Heart left ventricle (tissue), 16 donors: ENCODE measurements around the gene ZBTB21. TPM values are rescaled to one million over a fixed set of nuclear protein-coding genes. Genes with fewer than 3 reads are reported as not detected.

ENCODE experiments used
- ATAC-seq, 4 donors: fragments of 200-7000 bp; cut with Tn5 transposase; one replicate each; pipeline ENCODE4 v1.9.1; 2020 to 2022; ENCODE audit warnings: moderate library complexity in 4 of 4, mild to moderate bottlenecking in 3 of 4, moderate number of reproducible peaks in 1 of 4
- DNase-seq, 5 donors: peaks; one replicate each; pipeline ENCODE4 v3.0.0-alpha.2; 2020
- H3K27ac ChIP-seq, 12 donors: fragments of 200-600 bp; sonication (generic) in 4 of 12; one replicate each; pipeline versions ENCODE4 v1.5.0 to v1.8.0; 2016 to 2022; ENCODE audit warnings: mild to moderate bottlenecking in 2 of 12
- H3K27me3 ChIP-seq, 9 donors: fragments of 200-600 bp; sonication (generic) in 2 of 9; one replicate each; pipeline versions ENCODE4 v1.5.1 to v1.8.0; 2016 to 2022; ENCODE audit warnings: mild to moderate bottlenecking in 3 of 9
- H3K36me3 ChIP-seq, 9 donors: fragments of 200-600 bp; sonication (generic) in 2 of 9; one replicate each; pipeline versions ENCODE4 v1.5.0 to v1.8.0; 2018 to 2022; ENCODE audit warnings: mild to moderate bottlenecking in 2 of 9
- H3K4me1 ChIP-seq, 12 donors: fragments of 200-600 bp; sonication (generic) in 4 of 12; one replicate each; pipeline versions ENCODE4 v1.5.0 to v1.8.0; 2016 to 2022; ENCODE audit warnings: mild to moderate bottlenecking in 3 of 12
- H3K4me3 ChIP-seq, 12 donors: fragments of 200-600 bp; sonication (generic) in 4 of 12; one replicate each; pipeline versions ENCODE4 v1.5.0 to v1.8.0; 2017 to 2022; ENCODE audit warnings: mild to moderate bottlenecking in 9 of 12, moderate library complexity in 4 of 12
- H3K9me3 ChIP-seq, 12 donors: fragments of 200-600 bp; sonication (generic) in 4 of 12; one replicate each; pipeline versions ENCODE4 v1.5.0 to v1.8.0; 2016 to 2022; ENCODE audit warnings: mild to moderate bottlenecking in 1 of 12
- CTCF ChIP-seq, 12 donors: fragments of 200-600 bp; sonication (generic) in 4 of 12; IDR thresholded peaks; one replicate each; pipeline versions ENCODE4 v1.5.0 to v1.8.0; 2018 to 2022; ENCODE audit warnings: antibody characterized with exemption in 12 of 12, mild to moderate bottlenecking in 5 of 12
- POLR2A ChIP-seq, 2 donors: fragments of 450-650 bp; IDR thresholded peaks; one replicate each; pipeline ENCODE4 v1.6.1; 2017; ENCODE audit warnings: antibody characterized with exemption in 2 of 2, mild to moderate bottlenecking in 2 of 2, moderate library complexity in 2 of 2
- WGBS, 4 donors: extraction: QIAGEN DNeasy Blood & Tissue Kit in 2 of 4; methylation state at CpG; one replicate each; pipeline versions ENCODE4 v1.1.5 to v1.1.7; 2013 to 2018; 5-methylcytosine and 5-hydroxymethylcytosine counted together
- intact Hi-C, 10 donors: fragments of 100-400 bp; cut with DNase I; formaldehyde crosslinking; loops; one replicate each; pipeline versions ENCODE4 v1.11.1 to v1.14.2; 2022
- polyA plus RNA-seq, 2 donors: library from polyadenylated mRNA; stranded (reverse); fragments of 200-250 nt; gene quantifications; one replicate each; pipeline ENCODE4 v1.2.3, GENCODE V29; 2013
- total RNA-seq, 9 donors: library from RNA; depleted of rRNA in 2 of 9; stranded (reverse); fragments of >200 nt in 2 of 9; fragmentation: NEBNext Ultra II Directional in 3 of 9; extraction: Animal tissue kit (Norgen Biotek cat#: 25700) in 3 of 9; gene quantifications; one replicate each; pipeline versions ENCODE4 v1.1.0 to v1.2.4, GENCODE V29; 2016 to 2023
- donor health status: ischemic (EF 13 %, LVEDD 7.1; RV severe dilation, severe dysfunction).
- donor health status: healthy with polysubstance abuse.
- donor health status: DM: no; HTN: yes; CAD: no.
- donor health status: DM: no; HTN: no; CAD: no.
- donor health status: ischemic (EF 25% LVEDD 6.9; RV normal size, moderate dysfunction).
- donor health status: ischemic (EF 25% LVEDD 5.7; RV mildly dilated, moderate dysfunction).
- donor health status: healthy.
- donor health status: DM: yes; HTN: yes; CAD: no.
- donor health status: ischemic (EF 35%, LVEDD 5.7; RV mildly dilated, moderate dysfunction).
- donor health status: nonischemic (EF 11% LVEDD 7.7; RV severe dilation, severe dysfunction).
- donor health status: DM: yes; HTN: yes; CAD: no.
- donor health status: PGD.
- donor health status: ischemic (EF 29% LVEDD 5.4; RV normal size, mild dysfunction).
- donor health status: nonischemic (EF 23%, LVEDD 6.1; RV moderate dilation, normal function).

The ZBTB21 gene
- total and polyA plus RNA-seq, 11 donors: 1.2 to 10.2 (median 6.1) TPM

- no peak overlapping the region for H3K27ac ChIP-seq
- TF ChIP-seq CTCF (IDR thresholded peaks at IDR 0.05) (no peak), POLR2A (IDR thresholded peaks at IDR 0.05) (no peak)
- intact Hi-C loops: no loop called here
- H3K4me3 ChIP-seq: no peak overlapping the region
- H3K27me3 ChIP-seq: no peaks in the 10 kb centered on the region
- no peaks in the 10 kb centered on the region for H3K36me3 ChIP-seq
- DNase-seq: no peak
- no peak for ATAC-seq
- H3K9me3 ChIP-seq: no peaks in the 10 kb centered on the region
- 91 to 97% (median 93%) methylated on average over 10 of the region's 10 CpGs for WGBS, 4 donors
- H3K4me1 ChIP-seq: peaks cover 0 to 18% (median 2%) of the 10 kb centered on the region in 12 donors
Measured at GRCh38 chr21:42038393-42038792, 28.2 kb upstream of the ZBTB21 start.

- TF ChIP-seq POLR2A (IDR thresholded peaks at IDR 0.05) (no peak), CTCF (IDR thresholded peaks at IDR 0.05) (no peak)
Measured at GRCh38 chr21:42037943-42038342, 27.8 kb upstream of the ZBTB21 start.

GRCh38 chr21:42037516-42037915, 27.4 kb upstream of the ZBTB21 start:
- Histone ChIP-seq H3K9me3 (no peaks in the 10 kb centered on the region), H3K4me1 (peaks cover 0 to 18% (median 2%) of the 10 kb centered on the region in 12 donors), H3K4me3 (no peak overlapping the region), H3K27ac (no peak overlapping the region), H3K36me3 (no peaks in the 10 kb centered on the region), H3K27me3 (no peaks in the 10 kb centered on the region)
- WGBS, 4 donors: 93 to 95% (median 93%) methylated on average over 9 of the region's 9 CpGs
- no peak for TF ChIP-seq CTCF (IDR thresholded peaks at IDR 0.05)
- TF ChIP-seq POLR2A (IDR thresholded peaks at IDR 0.05): no peak
- intact Hi-C loops: no loop called here
- DNase-seq: no peak
- ATAC-seq: no peak

More at GRCh38 chr21:42037943-42038342, 27.8 kb upstream of the ZBTB21 start:
- ATAC-seq (no peak), DNase-seq (no peak)
- intact Hi-C loops: no loop called here
- Histone ChIP-seq H3K27ac (no peak overlapping the region), H3K4me1 (peaks cover 0 to 18% (median 2%) of the 10 kb centered on the region in 12 donors), H3K36me3 (no peaks in the 10 kb centered on the region), H3K4me3 (no peak overlapping the region), H3K27me3 (no peaks in the 10 kb centered on the region), H3K9me3 (no peaks in the 10 kb centered on the region)
- WGBS, 4 donors: 59 to 74% (median 70%) methylated on average over 10 to 12 of the region's 12 CpGs

- H3K9me3 ChIP-seq: no peaks in the 10 kb centered on the region
- H3K4me1 ChIP-seq: peaks cover 0 to 18% (median 2%) of the 10 kb centered on the region in 12 donors
- WGBS, 4 donors: 90 to 94% (median 92%) methylated on average over 2 of the region's 2 CpGs
- TF ChIP-seq POLR2A (IDR thresholded peaks at IDR 0.05): no peak
- no peak for TF ChIP-seq CTCF (IDR thresholded peaks at IDR 0.05)
- H3K36me3 ChIP-seq: no peaks in the 10 kb centered on the region
- H3K4me3 ChIP-seq: no peak overlapping the region
- H3K27ac ChIP-seq: no peak overlapping the region
- ATAC-seq (no peak), DNase-seq (no peak)
- intact Hi-C loops: no loop called here
- H3K27me3 ChIP-seq: no peaks in the 10 kb centered on the region
Measured at GRCh38 chr21:42036313-42036712, 26.2 kb upstream of the ZBTB21 start.
